ENCODE results near the gene NEK5.

DNA sequence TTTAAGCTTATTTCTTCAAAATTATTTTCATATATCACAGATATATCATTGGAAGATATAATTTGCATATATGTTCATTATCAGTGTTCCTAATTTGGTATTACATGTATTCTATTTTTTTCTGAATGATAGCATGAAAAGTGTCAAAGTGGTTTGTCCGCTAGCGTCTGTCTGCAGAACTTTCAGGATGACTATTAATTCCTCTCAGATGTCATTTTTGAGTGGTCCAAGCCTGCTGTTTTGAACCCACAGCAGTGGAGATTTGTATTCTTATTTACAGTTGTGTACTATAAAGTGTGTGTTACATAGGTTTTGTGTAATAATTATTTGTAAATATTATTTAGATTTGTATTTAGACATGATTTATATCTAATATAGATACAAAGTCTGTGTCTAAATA is 95.8 kb downstream of the NEK5 start:
- TF ChIP-seq, protein P1, sequence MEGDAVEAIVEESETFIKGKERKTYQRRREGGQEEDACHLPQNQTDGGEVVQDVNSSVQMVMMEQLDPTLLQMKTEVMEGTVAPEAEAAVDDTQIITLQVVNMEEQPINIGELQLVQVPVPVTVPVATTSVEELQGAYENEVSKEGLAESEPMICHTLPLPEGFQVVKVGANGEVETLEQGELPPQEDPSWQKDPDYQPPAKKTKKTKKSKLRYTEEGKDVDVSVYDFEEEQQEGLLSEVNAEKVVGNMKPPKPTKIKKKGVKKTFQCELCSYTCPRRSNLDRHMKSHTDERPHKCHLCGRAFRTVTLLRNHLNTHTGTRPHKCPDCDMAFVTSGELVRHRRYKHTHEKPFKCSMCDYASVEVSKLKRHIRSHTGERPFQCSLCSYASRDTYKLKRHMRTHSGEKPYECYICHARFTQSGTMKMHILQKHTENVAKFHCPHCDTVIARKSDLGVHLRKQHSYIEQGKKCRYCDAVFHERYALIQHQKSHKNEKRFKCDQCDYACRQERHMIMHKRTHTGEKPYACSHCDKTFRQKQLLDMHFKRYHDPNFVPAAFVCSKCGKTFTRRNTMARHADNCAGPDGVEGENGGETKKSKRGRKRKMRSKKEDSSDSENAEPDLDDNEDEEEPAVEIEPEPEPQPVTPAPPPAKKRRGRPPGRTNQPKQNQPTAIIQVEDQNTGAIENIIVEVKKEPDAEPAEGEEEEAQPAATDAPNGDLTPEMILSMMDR (IDR thresholded peaks at IDR 0.05), result no peak
- no peak for TF ChIP-seq EP300 (IDR thresholded peaks at IDR 0.05)
- no peak for TF ChIP-seq POLR2AphosphoS5 (IDR thresholded peaks at IDR 0.05)
- no peak for TF ChIP-seq POLR2A (IDR thresholded peaks at IDR 0.05)

Measured in stomach (tissue), 4 donors.